GM12878 (cell line): Measurements from ENCODE around the gene CAB39. TPM values are rescaled to one million over a fixed set of nuclear protein-coding genes. Genes with fewer than 3 reads are reported as not detected.

Experiments used
- ATAC-seq: fragments of 200-7000 bp; cut with Tn5 transposase; 3 replicates; pipeline ENCODE4 v1.9.1; 2020; ENCODE audit warnings: mild to moderate bottlenecking, moderate library complexity
- BruUV-seq: library from RNA; stranded (reverse); fragments of 400-500 nt; replicated peaks from 2 replicates; lab custom pipeline; 2021; lab: Mats Ljungman, UMichigan
- CTCF ChIA-PET: fragments of 300-600 bp; sonication (Branson Sonifier 250); formaldehyde crosslinking; extraction: SDS; loops from one replicate; lab custom pipeline; 2021; ENCODE audit warnings: inconsistent platforms; lab: Yijun Ruan, JAX
- POLR2A ChIA-PET: fragments of 350-600 bp; formaldehyde crosslinking; extraction: SDS; loops from one replicate; lab custom pipeline; 2021; ENCODE audit warnings: inconsistent platforms; lab: Charles Lee
- RAD21 ChIA-PET: fragments of 300-600 bp; sonication (Branson Sonifier 250); formaldehyde crosslinking; loops from one replicate; lab custom pipeline; 2023; ENCODE audit warnings: antibody characterized with exemption; ENCODE audit not compliant: unreplicated experiment; lab: Charles Lee
- SMC1A ChIA-PET: fragments of 300-600 bp; sonication (Branson Sonifier 250); formaldehyde crosslinking; loops from one replicate; lab custom pipeline; 2023; ENCODE audit not compliant: unreplicated experiment, uncharacterized antibody; lab: Charles Lee
- DNase-seq: peaks from one replicate; pipeline ENCODE4 v3.0.0-alpha.2; 2011; ENCODE audit warnings: low read depth, low spot score
- FAIRE-seq: peaks from 3 replicates; lab custom pipeline; 2011; peaks lifted over from hg19 to GRCh38; lab: Jason Lieb, UNC
- H2AFZ ChIP-seq: 2 replicates; pipeline ENCODE4 v1.6.0; 2011; ENCODE audit warnings: low read depth, low read length, control low read depth; ENCODE audit not compliant: control insufficient read depth
- H3K27ac ChIP-seq: 2 replicates; pipeline ENCODE4 v1.5.1; 2011; ENCODE audit warnings: control low read depth; ENCODE audit not compliant: control insufficient read depth, insufficient read depth
- H3K27me3 ChIP-seq, 2 experiments: replicated peaks in 1 of 2; 2 replicates each; pipeline versions ENCODE4 v1.6.0 to v1.6.1; 2011; ENCODE audit warnings: low read length in 1 of 2; ENCODE audit not compliant: control insufficient read depth in 2 of 2, insufficient read depth in 2 of 2
- H3K36me3 ChIP-seq, 2 experiments: 2 replicates each; pipeline ENCODE4 v1.5.1; 2011; ENCODE audit warnings: low read length in 1 of 2; ENCODE audit not compliant: control insufficient read depth in 2 of 2, insufficient read depth in 2 of 2
- H3K4me1 ChIP-seq: 2 replicates; pipeline ENCODE4 v1.6.1; 2011; ENCODE audit warnings: mild to moderate bottlenecking, low read length, moderate library complexity, mixed read lengths; ENCODE audit not compliant: control insufficient read depth, insufficient read depth
- H3K4me2 ChIP-seq: 2 replicates; pipeline ENCODE4 v1.6.0; 2011; ENCODE audit warnings: control low read depth; ENCODE audit not compliant: control insufficient read depth, insufficient read depth
- H3K4me3 ChIP-seq: fragments of 200-600 bp; sonication (generic); 2 replicates; pipeline ENCODE4 v1.5.1; 2016
- H3K79me2 ChIP-seq: 2 replicates; pipeline ENCODE4 v1.6.0; 2011; ENCODE audit warnings: low read length; ENCODE audit not compliant: control insufficient read depth, insufficient read depth
- H3K9ac ChIP-seq: 2 replicates; pipeline ENCODE4 v1.8.0; 2011; ENCODE audit warnings: low read length, control low read depth, mixed read lengths; ENCODE audit not compliant: control insufficient read depth, insufficient read depth
- H3K9me3 ChIP-seq: replicated peaks from 3 replicates; pipeline ENCODE4 v1.5.1; 2011; ENCODE audit warnings: mild to moderate bottlenecking, low read length; ENCODE audit not compliant: control insufficient read depth, insufficient read depth
- H4K20me1 ChIP-seq: 2 replicates; pipeline ENCODE4 v1.6.0; 2011; ENCODE audit not compliant: control insufficient read depth, insufficient read depth
- CBFB ChIP-seq: IDR thresholded peaks from 2 replicates; pipeline ENCODE4 v1.6.1; 2016; ENCODE audit warnings: antibody characterized with exemption, low read depth
- CBX3 ChIP-seq: fragments of 200-600 bp; sonication (generic); IDR thresholded peaks from 2 replicates; pipeline ENCODE4 v1.6.1; 2016; ENCODE audit warnings: low read depth, borderline replicate concordance
- CHD2 ChIP-seq: IDR thresholded peaks from 2 replicates; pipeline ENCODE4 v1.6.1; 2011; ENCODE audit warnings: low read depth, low read length, improper control_type of control experiment, borderline replicate concordance
- EGR1 ChIP-seq, 2 experiments: IDR thresholded peaks; 1 replicate in 1 of 2; 2 replicates in 1 of 2; pipeline ENCODE4 v1.6.1; 2011 to 2012; ENCODE audit warnings: low read depth in 2 of 2, low read length in 2 of 2, borderline replicate concordance in 1 of 2, mild to moderate bottlenecking in 1 of 2, moderate library complexity in 1 of 2
- HSF1 ChIP-seq: fragments of 150-350 bp; IDR thresholded peaks from 2 replicates; pipeline ENCODE4 v1.6.1; 2014; ENCODE audit warnings: mild to moderate bottlenecking, low read depth, low read length
- LARP7 ChIP-seq: fragments of 450-650 bp; IDR thresholded peaks from 2 replicates; pipeline ENCODE4 v1.6.1; 2017; ENCODE audit warnings: mild to moderate bottlenecking
- MLLT1 ChIP-seq: fragments of 450-650 bp; IDR thresholded peaks from 2 replicates; pipeline ENCODE4 v1.6.1; 2016; ENCODE audit warnings: mild to moderate bottlenecking
- NFXL1 ChIP-seq: fragments of 450-650 bp; IDR thresholded peaks from 2 replicates; pipeline ENCODE4 v1.6.1; 2017; ENCODE audit warnings: antibody characterized with exemption, mild to moderate bottlenecking, borderline replicate concordance
- PAX8 ChIP-seq: fragments of 450-650 bp; IDR thresholded peaks from 2 replicates; pipeline ENCODE4 v1.6.1; 2017; ENCODE audit warnings: mild to moderate bottlenecking, moderate library complexity
- STAT1 ChIP-seq: fragments of 450-650 bp; conservative IDR thresholded peaks from 2 replicates; pipeline ENCODE4 v1.6.1; 2014; ENCODE audit warnings: antibody characterized with exemption, mild to moderate bottlenecking
- SUPT20H ChIP-seq: IDR thresholded peaks from 2 replicates; pipeline ENCODE4 v1.6.1; 2011; ENCODE audit warnings: low read depth, mild to moderate bottlenecking, low read length, moderate library complexity, borderline replicate concordance; ENCODE audit not compliant: control insufficient read depth
- TCF12 ChIP-seq: IDR thresholded peaks from 2 replicates; pipeline ENCODE4 v1.6.1; 2011; ENCODE audit warnings: low read depth, mild to moderate bottlenecking, low read length
- WGBS: methylation state at CpG from one replicate; pipeline ENCODE4 v1.1.6; 2016; ENCODE audit warnings: low lambda C conversion rate; ENCODE audit not compliant: insufficient replicate concordance, insufficient coverage; ENCODE audit errors: missing lambda C conversion rate; 5-methylcytosine and 5-hydroxymethylcytosine counted together
- in situ Hi-C: fragments of 300-500 bp; cut with MboI; formaldehyde crosslinking; loops from 9 replicates; pipeline ENCODE4 v1.14.3; 2018; ENCODE audit warnings: mixed read lengths
- intact Hi-C: fragments of 100-400 bp; cut with micrococcal nuclease; formaldehyde crosslinking; loops from one replicate; pipeline ENCODE4 v1.14.2; 2022; ENCODE audit not compliant: unreplicated experiment
- polyA plus RNA-seq, 11 experiments: library from polyadenylated mRNA; depleted of rRNA in 4 of 11; unstranded in 6 of 11; stranded (reverse) in 5 of 11; fragments of >200 nt; fragmentation: Nextera tagmentation in 4 of 11; fragmentation: Illumina TruSeq in 1 of 11; extraction: Ambion mirVana in 4 of 11; extraction: Trizol in 1 of 11; gene quantifications; 1 replicate in 1 of 11; 2 replicates in 10 of 11; pipeline versions ENCODE4 v1.2.1 to v1.2.3, GENCODE V29; 2011 to 2016; ENCODE audit warnings: inconsistent platforms in 2 of 11, missing spikeins in 2 of 11, low read depth in 1 of 11
- total RNA-seq, 4 experiments: library from RNA; depleted of rRNA in 3 of 4; stranded (reverse); fragments of >200 nt in 3 of 4; fragmentation: Illumina TruSeq in 1 of 4; extraction: Trizol in 1 of 4; gene quantifications; 2 replicates each; pipeline versions ENCODE4 v1.2.1 to v1.2.3, GENCODE V29; 2013 to 2021
- TF ChIP-seq, protein P1 (sequence below): fragments of 450-650 bp; IDR thresholded peaks from 2 replicates; pipeline ENCODE4 v1.6.1; 2017; ENCODE audit warnings: borderline replicate concordance
- TF ChIP-seq, protein P2 (sequence below): IDR thresholded peaks from 2 replicates; pipeline ENCODE4 v1.6.1; 2012; ENCODE audit warnings: mild to moderate bottlenecking, low read depth, low read length
- TF ChIP-seq, protein P3 (sequence below): IDR thresholded peaks from 2 replicates; pipeline ENCODE4 v1.6.1; 2011; ENCODE audit warnings: borderline replicate concordance, low read depth, mild to moderate bottlenecking, moderate library complexity, mixed read lengths, low read length; ENCODE audit not compliant: insufficient read depth; ENCODE audit errors: extremely low read length

The CAB39 gene
- total and polyA plus RNA-seq, 10 of the 15 experiments (the other 5 are each of a cell fraction or from before 2014, with no cell fraction given), result 13.3 to 129 (median 62.9) TPM

- Histone ChIP-seq H3K27ac (no peak overlapping the region), H3K9me3 (peaks cover 6% of the 10 kb centered on the region; the same call in 2 of the 3 replicates), H3K27me3 (peaks cover 0 to 3% of the 10 kb centered on the region in 2 experiments; a peak in 1 of 4 replicates), H3K36me3 (no peaks in the 10 kb centered on the region), H3K4me1 (peaks cover under 1% of the 10 kb centered on the region; the same call in 1 of the 2 replicates), H2AFZ (no peak overlapping the region), H3K4me3 (no peak overlapping the region), H3K9ac (no peak overlapping the region), H4K20me1 (no peaks in the 10 kb centered on the region), H3K79me2 (no peaks in the 10 kb centered on the region), H3K4me2 (no peak overlapping the region)
- ChIA-PET SMC1A (no interaction called here), RAD21 (interaction anchor here (3.2 kb wide), 1 partner anchor 18 kb away, joined by 15 read pairs; no protein-coding TSS in a partner anchor), POLR2A (interaction anchor here (0.6 kb wide), 1 partner anchor 17 kb away, joined by 5 read pairs; no protein-coding TSS in a partner anchor), CTCF (interaction anchor here (2.6 kb wide), 1 partner anchor 8 kb away, joined by 9 read pairs; no protein-coding TSS in a partner anchor)
- no TSS peak for BruUV-seq
- WGBS, result 26% methylated on average over 6 of the region's 6 CpGs
- ATAC-seq, result no peak
- no peak for FAIRE-seq
- intact Hi-C loops, result no loop called here
- DNase-seq, result no peak
- TF ChIP-seq MLLT1, result no peak
- no peak for TF ChIP-seq CBFB
- TF ChIP-seq NFXL1, result no peak
- TF ChIP-seq SUPT20H, result no peak
- no peak for TF ChIP-seq STAT1
- no peak for TF ChIP-seq CBX3
- TF ChIP-seq TCF12, result no peak
- TF ChIP-seq, protein P1, sequence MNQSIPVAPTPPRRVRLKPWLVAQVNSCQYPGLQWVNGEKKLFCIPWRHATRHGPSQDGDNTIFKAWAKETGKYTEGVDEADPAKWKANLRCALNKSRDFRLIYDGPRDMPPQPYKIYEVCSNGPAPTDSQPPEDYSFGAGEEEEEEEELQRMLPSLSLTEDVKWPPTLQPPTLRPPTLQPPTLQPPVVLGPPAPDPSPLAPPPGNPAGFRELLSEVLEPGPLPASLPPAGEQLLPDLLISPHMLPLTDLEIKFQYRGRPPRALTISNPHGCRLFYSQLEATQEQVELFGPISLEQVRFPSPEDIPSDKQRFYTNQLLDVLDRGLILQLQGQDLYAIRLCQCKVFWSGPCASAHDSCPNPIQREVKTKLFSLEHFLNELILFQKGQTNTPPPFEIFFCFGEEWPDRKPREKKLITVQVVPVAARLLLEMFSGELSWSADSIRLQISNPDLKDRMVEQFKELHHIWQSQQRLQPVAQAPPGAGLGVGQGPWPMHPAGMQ, result no peak
- TF ChIP-seq HSF1, result no peak
- no peak for TF ChIP-seq EGR1 (IDR thresholded peaks at IDR 0.05; ENCODE audit: borderline replicate concordance in 1 of 2, low read depth in 2 of 2, low read length in 2 of 2)
- TF ChIP-seq, protein P2, sequence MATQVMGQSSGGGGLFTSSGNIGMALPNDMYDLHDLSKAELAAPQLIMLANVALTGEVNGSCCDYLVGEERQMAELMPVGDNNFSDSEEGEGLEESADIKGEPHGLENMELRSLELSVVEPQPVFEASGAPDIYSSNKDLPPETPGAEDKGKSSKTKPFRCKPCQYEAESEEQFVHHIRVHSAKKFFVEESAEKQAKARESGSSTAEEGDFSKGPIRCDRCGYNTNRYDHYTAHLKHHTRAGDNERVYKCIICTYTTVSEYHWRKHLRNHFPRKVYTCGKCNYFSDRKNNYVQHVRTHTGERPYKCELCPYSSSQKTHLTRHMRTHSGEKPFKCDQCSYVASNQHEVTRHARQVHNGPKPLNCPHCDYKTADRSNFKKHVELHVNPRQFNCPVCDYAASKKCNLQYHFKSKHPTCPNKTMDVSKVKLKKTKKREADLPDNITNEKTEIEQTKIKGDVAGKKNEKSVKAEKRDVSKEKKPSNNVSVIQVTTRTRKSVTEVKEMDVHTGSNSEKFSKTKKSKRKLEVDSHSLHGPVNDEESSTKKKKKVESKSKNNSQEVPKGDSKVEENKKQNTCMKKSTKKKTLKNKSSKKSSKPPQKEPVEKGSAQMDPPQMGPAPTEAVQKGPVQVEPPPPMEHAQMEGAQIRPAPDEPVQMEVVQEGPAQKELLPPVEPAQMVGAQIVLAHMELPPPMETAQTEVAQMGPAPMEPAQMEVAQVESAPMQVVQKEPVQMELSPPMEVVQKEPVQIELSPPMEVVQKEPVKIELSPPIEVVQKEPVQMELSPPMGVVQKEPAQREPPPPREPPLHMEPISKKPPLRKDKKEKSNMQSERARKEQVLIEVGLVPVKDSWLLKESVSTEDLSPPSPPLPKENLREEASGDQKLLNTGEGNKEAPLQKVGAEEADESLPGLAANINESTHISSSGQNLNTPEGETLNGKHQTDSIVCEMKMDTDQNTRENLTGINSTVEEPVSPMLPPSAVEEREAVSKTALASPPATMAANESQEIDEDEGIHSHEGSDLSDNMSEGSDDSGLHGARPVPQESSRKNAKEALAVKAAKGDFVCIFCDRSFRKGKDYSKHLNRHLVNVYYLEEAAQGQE, result no peak
- TF ChIP-seq LARP7, result no peak
- no peak for TF ChIP-seq CHD2
- TF ChIP-seq, protein P3, sequence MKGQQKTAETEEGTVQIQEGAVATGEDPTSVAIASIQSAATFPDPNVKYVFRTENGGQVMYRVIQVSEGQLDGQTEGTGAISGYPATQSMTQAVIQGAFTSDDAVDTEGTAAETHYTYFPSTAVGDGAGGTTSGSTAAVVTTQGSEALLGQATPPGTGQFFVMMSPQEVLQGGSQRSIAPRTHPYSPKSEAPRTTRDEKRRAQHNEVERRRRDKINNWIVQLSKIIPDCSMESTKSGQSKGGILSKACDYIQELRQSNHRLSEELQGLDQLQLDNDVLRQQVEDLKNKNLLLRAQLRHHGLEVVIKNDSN, result no peak
- no peak for TF ChIP-seq PAX8
- in situ Hi-C loops, result no loop called here
These were observed 129.8 kb downstream of the CAB39 start for GRCh38 chr2:230842473-230842872.
